Measurements from ENCODE around the gene JAK1. TPM values are rescaled to one million over a fixed set of nuclear protein-coding genes. Genes with fewer than 3 reads are reported as not detected.

JAK1 gene
- total RNA-seq, 1 donor from 2014 or later, result 94.1 TPM

Other genes with a start within 250 kb of the JAK1 start
- gene RAVER2, start 221.5 kb downstream of the JAK1 start, total RNA-seq, result 30.1 TPM
- gene AK4, start 181.7 kb upstream of the JAK1 start, total RNA-seq, result 147 TPM